Stimulated activated CD8-positive, alpha-beta memory T cell treated with anti-CD3 and anti-CD28 coated beads, Interleukin-15, amount 100 ng/mL, for 24 hours (primary cell): Measurements from ENCODE around the gene PATJ.
"Not testable (repeated sequence)": the region's sequence is repeated elsewhere in the genome, so short reads cannot be mapped to it uniquely, and the experiment has no call there.

Experiments used
- DNase-seq: peaks from one replicate; pipeline ENCODE4 v3.0.0-alpha.2; 2020; ENCODE audit warnings: low read depth

PATJ gene

DNA sequence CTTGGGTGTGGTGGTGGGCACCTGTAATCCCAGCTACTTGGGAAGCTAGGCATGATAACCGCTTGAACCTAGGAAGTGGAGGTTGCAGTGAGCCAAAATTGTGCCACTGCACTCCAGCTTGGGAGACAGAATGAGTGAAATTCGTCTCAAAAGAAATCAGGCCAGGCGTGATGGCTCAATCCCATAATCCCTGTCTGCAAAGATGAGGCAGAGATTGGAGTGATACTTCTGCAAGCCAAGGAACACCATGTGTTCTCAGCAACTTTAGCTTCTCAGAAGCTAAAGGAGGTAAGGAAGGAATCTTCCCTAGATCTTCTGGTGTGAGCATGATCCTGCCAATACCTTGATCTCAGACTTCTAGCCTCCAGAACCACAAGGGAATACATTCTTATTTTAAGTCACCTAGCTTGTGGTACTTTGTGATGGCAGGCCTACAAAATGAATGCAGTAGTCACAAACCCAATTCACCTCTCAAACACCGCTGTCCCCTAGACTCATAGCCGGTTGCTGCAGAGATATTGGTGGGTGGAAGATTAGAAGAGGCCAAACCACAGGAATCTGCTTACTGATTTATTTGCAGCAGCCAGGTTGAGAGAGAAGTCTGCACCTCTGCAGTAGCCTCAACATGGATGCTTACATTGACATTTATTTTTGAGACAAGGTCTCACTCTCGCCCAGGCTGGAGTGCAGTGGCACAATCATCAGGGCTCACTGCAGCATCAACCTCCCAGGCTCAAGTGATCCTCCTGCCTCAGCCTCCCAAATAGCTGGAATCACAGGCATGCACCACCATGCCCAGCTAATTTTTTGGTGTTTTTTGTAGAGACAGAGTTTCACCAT is 471.0 kb downstream of the PATJ start:
- DNase-seq, result no peak

DNA sequence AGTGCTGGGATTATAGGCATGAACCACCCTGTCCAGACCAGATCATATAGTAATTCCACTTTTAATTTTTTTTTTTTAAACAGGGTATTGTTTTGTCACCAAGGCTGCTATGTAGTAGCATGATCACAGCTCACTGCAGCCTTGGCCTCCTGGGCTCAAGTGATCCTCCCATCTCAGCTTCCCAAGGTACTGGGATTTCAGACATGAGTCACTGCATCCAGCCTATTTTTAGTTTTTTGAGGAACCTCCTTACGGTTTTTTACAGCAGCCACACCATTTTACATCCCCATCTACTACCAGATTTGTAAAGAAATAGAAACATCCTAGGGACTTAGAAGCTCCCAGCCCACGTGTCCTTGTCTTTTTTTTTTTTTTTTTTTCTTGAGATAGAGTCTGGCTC is 476.3 kb downstream of the PATJ start:
- no peak for DNase-seq

DNA sequence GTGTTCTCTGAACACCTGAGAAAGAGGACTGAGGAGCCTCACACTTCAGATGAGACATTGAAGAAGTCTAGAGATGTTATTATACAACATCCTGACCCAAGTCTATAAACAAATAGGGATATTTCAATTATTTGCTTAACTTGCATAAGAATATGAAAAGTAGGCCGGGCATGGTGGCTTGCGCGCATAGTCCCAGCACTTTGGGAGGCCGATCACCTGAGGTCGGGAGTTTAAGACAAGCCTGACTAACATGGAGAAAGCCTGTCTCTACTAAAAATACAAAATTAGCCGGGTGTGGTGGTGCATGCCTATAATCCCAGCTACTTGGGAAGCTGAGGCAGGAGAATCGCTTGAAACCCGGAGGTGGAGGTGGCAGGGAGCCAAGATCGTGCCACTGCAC is 478.2 kb downstream of the PATJ start:
- not testable (repeated sequence) for DNase-seq

DNA sequence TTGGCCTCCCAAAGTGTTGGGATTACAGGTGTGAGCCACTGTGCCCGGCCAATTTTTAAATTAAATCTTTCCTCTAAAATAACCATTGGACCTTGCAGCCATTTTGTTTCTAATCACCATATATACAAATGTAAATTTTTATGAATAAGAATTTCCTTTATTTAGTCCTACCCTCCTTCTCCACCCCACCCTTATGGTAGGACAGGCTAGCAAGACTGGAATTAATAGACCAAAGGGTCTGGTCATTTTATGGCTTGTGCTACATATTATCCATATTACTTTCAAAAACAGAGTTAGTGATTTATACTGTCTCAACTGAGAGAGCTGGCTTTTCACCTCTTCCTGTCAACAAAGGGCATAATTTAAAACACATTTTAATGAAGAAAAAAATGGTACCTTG is 478.9 kb downstream of the PATJ start:
- DNase-seq, result no peak

DNA sequence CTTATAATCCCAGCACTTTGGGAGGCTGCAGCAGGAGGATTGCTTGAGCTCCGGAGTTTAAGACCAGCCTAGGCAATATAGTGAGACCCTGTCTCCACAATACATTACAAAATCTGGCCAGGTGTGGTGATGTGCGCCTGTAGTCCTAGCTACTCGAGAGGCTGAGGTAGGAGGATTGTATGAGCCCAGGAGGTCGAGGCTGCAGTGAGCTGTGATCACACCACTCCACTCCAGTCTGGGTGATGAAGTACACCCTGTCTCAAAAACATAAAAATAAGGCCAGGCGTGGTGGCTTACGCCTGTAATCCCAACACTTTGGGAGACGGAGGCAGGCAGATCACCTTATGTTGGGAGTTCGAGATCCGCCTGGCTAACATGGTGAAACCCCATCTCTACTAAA is 480.0 kb downstream of the PATJ start:
- no peak for DNase-seq

DNA sequence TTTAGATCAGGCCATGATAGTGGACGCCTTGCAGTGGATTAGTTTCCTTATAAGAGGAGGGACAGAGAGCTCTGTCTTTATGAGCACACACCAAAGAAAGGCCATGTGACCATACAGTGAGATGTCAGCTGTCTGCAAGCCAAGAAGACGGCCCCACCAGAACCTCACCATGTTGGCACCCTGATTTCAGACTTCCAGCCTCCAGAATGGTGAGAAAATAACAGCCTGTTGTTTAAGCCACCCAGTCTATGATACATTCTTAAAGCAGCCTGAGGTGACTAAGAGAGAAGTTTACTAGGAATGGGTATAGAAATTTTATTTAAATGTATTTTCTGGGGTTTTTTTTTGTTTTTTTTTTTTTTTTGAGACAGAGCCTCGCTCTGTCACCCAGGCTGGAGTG is 481.9 kb downstream of the PATJ start:
- DNase-seq, result no peak

DNA sequence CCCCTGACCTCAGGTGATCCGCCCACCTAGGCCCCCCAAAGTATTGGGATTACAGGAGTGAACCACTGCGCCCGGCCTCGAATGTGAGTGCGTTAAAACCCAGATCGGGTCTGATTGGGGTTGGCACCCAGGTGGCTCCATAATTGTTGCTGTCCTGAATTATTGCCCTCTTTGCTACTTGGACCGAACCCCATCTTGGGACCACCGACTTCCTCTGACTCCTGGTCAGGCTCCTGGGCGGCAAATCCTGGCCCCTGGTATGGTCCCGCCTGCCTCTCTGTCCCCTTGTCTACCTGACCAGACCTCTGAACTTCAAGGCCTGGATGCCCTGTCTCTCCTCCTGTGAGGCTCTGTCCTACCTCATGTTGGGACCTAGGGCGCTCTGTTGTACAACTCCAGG is 485.2 kb downstream of the PATJ start:
- DNase-seq, result no peak
